K562 (cell line): ENCODE data around the gene EGLN1. TPM values are rescaled to one million over a fixed set of nuclear protein-coding genes. Genes with fewer than 3 reads are reported as not detected.

Experiments
- CEBPG ChIP-seq, 3 experiments: fragments of 200-800 bp in 1 of 3; sonication (Bioruptor generic) in 1 of 3; sonication (generic) in 1 of 3; formaldehyde crosslinking in 1 of 3; IDR thresholded peaks in 2 of 3; conservative IDR thresholded peaks in 1 of 3; 2 replicates each; pipeline versions ENCODE4 v1.6.1 to v1.8.0; 2016 to 2022; ENCODE audit warnings: missing compliant biosample characterization in 2 of 3, missing genetic modification characterization in 2 of 3, mild to moderate bottlenecking in 1 of 3, missing genetic modification reagents in 1 of 3
- FUS ChIP-seq: fragments of 200-400 bp; formaldehyde crosslinking; optimal IDR thresholded peaks from 2 replicates; pipeline ENCODE3; 2017; ENCODE audit warnings: low read depth, low read length
- NKRF ChIP-seq: fragments of 450-650 bp; IDR thresholded peaks from 2 replicates; pipeline ENCODE4 v1.6.1; 2016; ENCODE audit warnings: borderline replicate concordance
- RAD21 ChIP-seq, 2 experiments: fragments of 250-450 bp in 1 of 2; fragments of 450-650 bp in 1 of 2; sonication (Bioruptor Pico) in 1 of 2; formaldehyde crosslinking in 1 of 2; IDR thresholded peaks in 1 of 2; conservative IDR thresholded peaks in 1 of 2; 2 replicates each; pipeline versions ENCODE4 v1.4.0 to v1.8.0; 2020 to 2022; ENCODE audit warnings: mild to moderate bottlenecking in 2 of 2, moderate library complexity in 1 of 2
- RCOR1 ChIP-seq, 2 experiments: IDR thresholded peaks; 2 replicates each; pipeline ENCODE4 v1.6.1; 2012; ENCODE audit warnings: low read depth in 2 of 2, low read length in 2 of 2, borderline replicate concordance in 1 of 2, improper control_type of control experiment in 1 of 2
- RFX7 ChIP-seq: fragments of 250-450 bp; sonication (Bioruptor Pico); IDR thresholded peaks from 2 replicates; pipeline ENCODE4 v1.5.1; 2021; ENCODE audit warnings: mild to moderate bottlenecking
- SP1 ChIP-seq: sonication (generic); formaldehyde crosslinking; IDR thresholded peaks from 2 replicates; pipeline ENCODE4 v1.8.1; 2022; ENCODE audit warnings: mild to moderate bottlenecking, missing genetic modification reagents
- TEAD4 ChIP-seq, 2 experiments: sonication (generic) in 1 of 2; formaldehyde crosslinking in 1 of 2; IDR thresholded peaks; 2 replicates each; pipeline versions ENCODE4 v1.6.1 to v1.8.0; 2012 to 2022; ENCODE audit warnings: borderline replicate concordance in 1 of 2, inconsistent platforms in 1 of 2, low read length in 1 of 2, mild to moderate bottlenecking in 1 of 2, missing genetic modification reagents in 1 of 2
- TRIM28 ChIP-seq: fragments of 450-650 bp; IDR thresholded peaks from 2 replicates; pipeline ENCODE4 v1.6.1; 2017
- ZMIZ1 ChIP-seq, 2 experiments: fragments of 150-350 bp in 1 of 2; IDR thresholded peaks; 2 replicates each; pipeline ENCODE4 v1.6.1; 2012 to 2016; ENCODE audit warnings: low read depth in 2 of 2, low read length in 2 of 2, mild to moderate bottlenecking in 1 of 2, moderate library complexity in 1 of 2
- ZNF644 ChIP-seq: fragments of 200-800 bp; sonication (Bioruptor generic); IDR thresholded peaks from 2 replicates; pipeline ENCODE4 v1.6.1; 2016; ENCODE audit warnings: low read depth, missing genetic modification characterization, missing compliant biosample characterization
- ZNF830 ChIP-seq: fragments of 250-450 bp; sonication (Bioruptor Pico); IDR thresholded peaks from 2 replicates; pipeline ENCODE4 v1.5.0; 2021; ENCODE audit warnings: mild to moderate bottlenecking
- polyA plus RNA-seq, 8 experiments: library from polyadenylated mRNA; depleted of rRNA in 4 of 8; stranded (reverse) in 5 of 8; unstranded in 3 of 8; fragments of >200 nt; fragmentation: Nextera tagmentation in 2 of 8; fragmentation: Illumina TruSeq in 1 of 8; extraction: Ambion mirVana in 2 of 8; extraction: Trizol in 1 of 8; gene quantifications; 2 replicates each; pipeline versions ENCODE4 v1.2.1 to v1.2.3, GENCODE V29; 2011 to 2014; ENCODE audit warnings: inconsistent platforms in 1 of 8, missing spikeins in 1 of 8
- total RNA-seq, 7 experiments: library from RNA; depleted of rRNA in 6 of 7; stranded (reverse); fragments of >200 nt in 6 of 7; fragmentation: Illumina TruSeq in 2 of 7; extraction: Trizol in 2 of 7; gene quantifications; 2 replicates each; pipeline versions ENCODE4 v1.2.1 to v1.2.3, GENCODE V29; 2011 to 2021; ENCODE audit warnings: low replicate concordance in 1 of 7
- TF ChIP-seq, protein P1 (sequence below): sonication (generic); formaldehyde crosslinking; IDR thresholded peaks from 2 replicates; pipeline ENCODE4 v1.8.1; 2023; ENCODE audit warnings: mild to moderate bottlenecking, missing genetic modification reagents
- TF ChIP-seq, protein P2 (sequence below), 3 experiments: IDR thresholded peaks in 2 of 3; conservative IDR thresholded peaks in 1 of 3; 2 replicates each; pipeline ENCODE4 v1.5.1; 2011 to 2012; ENCODE audit warnings: low read length in 3 of 3, mild to moderate bottlenecking in 3 of 3, control low read depth in 2 of 3, improper control_type of control experiment in 1 of 3, inconsistent platforms in 1 of 3, low read depth in 1 of 3, mixed read lengths in 1 of 3, moderate library complexity in 1 of 3; ENCODE audit not compliant: insufficient read depth in 2 of 3

EGLN1 gene
- total and polyA plus RNA-seq, 9 of the 15 experiments (the other 6 are each of a cell fraction or from before 2014, with no cell fraction given), result 5.2 to 54.3 (median 24.6) TPM

DNA sequence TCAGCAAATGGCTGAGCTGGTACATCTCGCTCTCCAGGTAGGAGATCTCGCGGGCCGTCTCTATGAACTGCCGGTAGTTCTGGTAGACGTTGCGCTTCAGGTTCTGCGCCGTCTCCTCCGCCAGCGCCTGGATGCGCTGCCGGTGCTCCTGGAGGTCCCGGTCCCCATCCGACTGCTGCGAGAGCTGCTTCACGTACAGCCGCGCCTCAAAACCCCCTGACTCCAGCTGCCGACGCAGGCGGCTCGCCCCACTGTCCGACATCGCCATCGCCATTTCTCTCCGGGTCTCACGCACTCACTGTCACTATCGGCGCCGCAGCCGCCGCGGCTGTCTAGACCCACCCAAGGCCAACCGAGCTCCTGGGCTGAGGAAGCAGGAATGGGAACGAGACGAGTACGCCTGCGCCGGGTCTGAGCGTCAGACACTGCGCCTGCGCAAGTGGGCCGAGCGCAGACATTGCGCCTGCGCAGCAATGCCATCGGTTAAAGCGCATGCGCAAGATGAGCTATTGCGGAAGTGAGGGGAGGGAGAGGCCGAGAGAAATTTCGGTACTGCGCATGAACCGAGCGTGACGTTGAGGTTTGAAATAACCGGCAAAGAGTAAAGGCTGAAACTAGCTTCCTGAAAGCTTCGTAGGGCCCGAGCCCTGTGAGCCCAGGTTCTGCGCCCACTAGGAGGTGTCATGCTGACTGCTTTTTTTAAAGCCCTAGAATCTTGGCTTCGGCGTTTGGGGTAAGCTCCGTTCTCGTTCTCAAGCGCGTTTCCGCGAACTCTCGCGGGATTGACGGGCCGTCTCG is 84.4 kb downstream of the EGLN1 start, which contains the start of gene EXOC8 (continued):
- peak; percentile 86 for TF ChIP-seq NKRF
- TF ChIP-seq ZNF644 (tag), result no peak
- TF ChIP-seq, protein P1, sequence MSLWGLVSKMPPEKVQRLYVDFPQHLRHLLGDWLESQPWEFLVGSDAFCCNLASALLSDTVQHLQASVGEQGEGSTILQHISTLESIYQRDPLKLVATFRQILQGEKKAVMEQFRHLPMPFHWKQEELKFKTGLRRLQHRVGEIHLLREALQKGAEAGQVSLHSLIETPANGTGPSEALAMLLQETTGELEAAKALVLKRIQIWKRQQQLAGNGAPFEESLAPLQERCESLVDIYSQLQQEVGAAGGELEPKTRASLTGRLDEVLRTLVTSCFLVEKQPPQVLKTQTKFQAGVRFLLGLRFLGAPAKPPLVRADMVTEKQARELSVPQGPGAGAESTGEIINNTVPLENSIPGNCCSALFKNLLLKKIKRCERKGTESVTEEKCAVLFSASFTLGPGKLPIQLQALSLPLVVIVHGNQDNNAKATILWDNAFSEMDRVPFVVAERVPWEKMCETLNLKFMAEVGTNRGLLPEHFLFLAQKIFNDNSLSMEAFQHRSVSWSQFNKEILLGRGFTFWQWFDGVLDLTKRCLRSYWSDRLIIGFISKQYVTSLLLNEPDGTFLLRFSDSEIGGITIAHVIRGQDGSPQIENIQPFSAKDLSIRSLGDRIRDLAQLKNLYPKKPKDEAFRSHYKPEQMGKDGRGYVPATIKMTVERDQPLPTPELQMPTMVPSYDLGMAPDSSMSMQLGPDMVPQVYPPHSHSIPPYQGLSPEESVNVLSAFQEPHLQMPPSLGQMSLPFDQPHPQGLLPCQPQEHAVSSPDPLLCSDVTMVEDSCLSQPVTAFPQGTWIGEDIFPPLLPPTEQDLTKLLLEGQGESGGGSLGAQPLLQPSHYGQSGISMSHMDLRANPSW, result no peak
- TF ChIP-seq ZMIZ1 (IDR thresholded peaks at IDR 0.05; ENCODE audit: low read depth in 2 of 2, low read length in 2 of 2), result no peak
- no peak for TF ChIP-seq FUS
- TF ChIP-seq, protein P2, sequence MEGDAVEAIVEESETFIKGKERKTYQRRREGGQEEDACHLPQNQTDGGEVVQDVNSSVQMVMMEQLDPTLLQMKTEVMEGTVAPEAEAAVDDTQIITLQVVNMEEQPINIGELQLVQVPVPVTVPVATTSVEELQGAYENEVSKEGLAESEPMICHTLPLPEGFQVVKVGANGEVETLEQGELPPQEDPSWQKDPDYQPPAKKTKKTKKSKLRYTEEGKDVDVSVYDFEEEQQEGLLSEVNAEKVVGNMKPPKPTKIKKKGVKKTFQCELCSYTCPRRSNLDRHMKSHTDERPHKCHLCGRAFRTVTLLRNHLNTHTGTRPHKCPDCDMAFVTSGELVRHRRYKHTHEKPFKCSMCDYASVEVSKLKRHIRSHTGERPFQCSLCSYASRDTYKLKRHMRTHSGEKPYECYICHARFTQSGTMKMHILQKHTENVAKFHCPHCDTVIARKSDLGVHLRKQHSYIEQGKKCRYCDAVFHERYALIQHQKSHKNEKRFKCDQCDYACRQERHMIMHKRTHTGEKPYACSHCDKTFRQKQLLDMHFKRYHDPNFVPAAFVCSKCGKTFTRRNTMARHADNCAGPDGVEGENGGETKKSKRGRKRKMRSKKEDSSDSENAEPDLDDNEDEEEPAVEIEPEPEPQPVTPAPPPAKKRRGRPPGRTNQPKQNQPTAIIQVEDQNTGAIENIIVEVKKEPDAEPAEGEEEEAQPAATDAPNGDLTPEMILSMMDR (IDR thresholded peaks at IDR 0.05 in 2 of 3, conservative IDR thresholded peaks at IDR 0.05 in 1 of 3; ENCODE audit: insufficient read depth in 2 of 3, low read depth in 1 of 3, low read length in 3 of 3), result peak in 2 of 3 experiments; percentile 5 to 19; a peak in 3 of 6 replicates
- peak; percentile 49; the same call in 1 of the 2 replicates for TF ChIP-seq CEBPG (CRISPR knock-in tag; IDR thresholded peaks at IDR 0.05)
- no peak for TF ChIP-seq CEBPG (tag; conservative IDR thresholded peaks at IDR 0.05 in 1 of 2, IDR thresholded peaks at IDR 0.05 in 1 of 2)
- no peak for TF ChIP-seq TRIM28
- no peak for TF ChIP-seq RFX7 (CRISPR knock-in tag)
- TF ChIP-seq RAD21 (CRISPR knock-in tag; conservative IDR thresholded peaks at IDR 0.05 in 1 of 2, IDR thresholded peaks at IDR 0.05 in 1 of 2), result no peak
- 0 out of 2 replicates have a peak, but pooled peaks have one; percentile 45 for TF ChIP-seq ZNF830
- TF ChIP-seq TEAD4 (IDR thresholded peaks at IDR 0.05; ENCODE audit: low read length), result no peak
- 0 out of 2 replicates have a peak, but pooled peaks have one; percentile 37 for TF ChIP-seq TEAD4 (CRISPR knock-in tag; IDR thresholded peaks at IDR 0.05; ENCODE audit: borderline replicate concordance)
- TF ChIP-seq RCOR1 (IDR thresholded peaks at IDR 0.05; ENCODE audit: borderline replicate concordance in 1 of 2, low read depth in 2 of 2, low read length in 2 of 2), result 0 out of 4 replicates have a peak, but pooled peaks of 1 of the 2 experiments have one; percentile 14
- no peak for TF ChIP-seq SP1 (CRISPR knock-in tag)
